ENCODE results near the gene TOR2A.

Gene TOR2A

GRCh38 chr9:127693697-127694096 is 41.4 kb downstream of the TOR2A start:
- no peaks in the 10 kb centered on the region for H3K4me1 ChIP-seq (ENCODE audit: control insufficient read depth in 1 of 2, insufficient read depth in 1 of 2, low read depth in 1 of 2, low read length in 1 of 2)
- no peaks in the 10 kb centered on the region for H3K36me3 ChIP-seq
- H3K27ac ChIP-seq: no peak overlapping the region
- no peaks in the 10 kb centered on the region for H3K27me3 ChIP-seq
- no peaks in the 10 kb centered on the region for H3K9me3 ChIP-seq
- TF ChIP-seq CTCF (IDR thresholded peaks at IDR 0.05): no peak
- no peak overlapping the region for H3K4me3 ChIP-seq (ENCODE audit: low read depth in 1 of 2, low read length in 1 of 2)

GRCh38 chr9:127693143-127693542 is 42.0 kb downstream of the TOR2A start:
- no peak for TF ChIP-seq CTCF (IDR thresholded peaks at IDR 0.05)
- no peaks in the 10 kb centered on the region for H3K9me3 ChIP-seq
- no peaks in the 10 kb centered on the region for H3K4me1 ChIP-seq (ENCODE audit: control insufficient read depth in 1 of 2, insufficient read depth in 1 of 2, low read depth in 1 of 2, low read length in 1 of 2)
- no peaks in the 10 kb centered on the region for H3K36me3 ChIP-seq
- no peaks in the 10 kb centered on the region for H3K27me3 ChIP-seq
- no peak overlapping the region for H3K4me3 ChIP-seq (ENCODE audit: low read depth in 1 of 2, low read length in 1 of 2)
- H3K27ac ChIP-seq: no peak overlapping the region

GRCh38 chr9:127692071-127692470 is 43.0 kb downstream of the TOR2A start:
- Histone ChIP-seq H3K36me3 (no peaks in the 10 kb centered on the region), H3K4me3 (ENCODE audit: low read depth in 1 of 2, low read length in 1 of 2) (no peak overlapping the region), H3K9me3 (no peaks in the 10 kb centered on the region), H3K27ac (no peak overlapping the region), H3K4me1 (ENCODE audit: control insufficient read depth in 1 of 2, insufficient read depth in 1 of 2, low read depth in 1 of 2, low read length in 1 of 2) (no peaks in the 10 kb centered on the region), H3K27me3 (no peaks in the 10 kb centered on the region)
- no peak for TF ChIP-seq CTCF (IDR thresholded peaks at IDR 0.05)

- TF ChIP-seq CTCF (IDR thresholded peaks at IDR 0.05): no peak
- H3K27me3 ChIP-seq: no peaks in the 10 kb centered on the region
- H3K4me3 ChIP-seq (ENCODE audit: low read depth in 1 of 2, low read length in 1 of 2): no peak overlapping the region
- no peaks in the 10 kb centered on the region for H3K4me1 ChIP-seq (ENCODE audit: control insufficient read depth in 1 of 2, insufficient read depth in 1 of 2, low read depth in 1 of 2, low read length in 1 of 2)
- no peaks in the 10 kb centered on the region for H3K9me3 ChIP-seq
- no peaks in the 10 kb centered on the region for H3K36me3 ChIP-seq
- no peak overlapping the region for H3K27ac ChIP-seq
Measured at GRCh38 chr9:127690735-127691134, 44.4 kb downstream of the TOR2A start.

- TF ChIP-seq CTCF (IDR thresholded peaks at IDR 0.05): no peak
- no peaks in the 10 kb centered on the region for H3K36me3 ChIP-seq
- no peaks in the 10 kb centered on the region for H3K27me3 ChIP-seq
- H3K27ac ChIP-seq: no peak overlapping the region
- H3K9me3 ChIP-seq: no peaks in the 10 kb centered on the region
- H3K4me1 ChIP-seq (ENCODE audit: control insufficient read depth in 1 of 2, insufficient read depth in 1 of 2, low read depth in 1 of 2, low read length in 1 of 2): no peaks in the 10 kb centered on the region
- no peak overlapping the region for H3K4me3 ChIP-seq (ENCODE audit: low read depth in 1 of 2, low read length in 1 of 2)
Measured at GRCh38 chr9:127689329-127690000, 45.6 kb downstream of the TOR2A start.
